Glomerular visceral epithelial cell (primary cell): ENCODE measurements around the gene HEXD.
"Not testable (repeated sequence)": the region's sequence is repeated elsewhere in the genome, so short reads cannot be mapped to it uniquely, and the experiment has no call there.

ENCODE experiments used
- DNase-seq: peaks from one replicate; pipeline ENCODE4 v3.0.0-alpha.2; 2016; ENCODE audit errors: extremely low spot score

The HEXD gene

DNA sequence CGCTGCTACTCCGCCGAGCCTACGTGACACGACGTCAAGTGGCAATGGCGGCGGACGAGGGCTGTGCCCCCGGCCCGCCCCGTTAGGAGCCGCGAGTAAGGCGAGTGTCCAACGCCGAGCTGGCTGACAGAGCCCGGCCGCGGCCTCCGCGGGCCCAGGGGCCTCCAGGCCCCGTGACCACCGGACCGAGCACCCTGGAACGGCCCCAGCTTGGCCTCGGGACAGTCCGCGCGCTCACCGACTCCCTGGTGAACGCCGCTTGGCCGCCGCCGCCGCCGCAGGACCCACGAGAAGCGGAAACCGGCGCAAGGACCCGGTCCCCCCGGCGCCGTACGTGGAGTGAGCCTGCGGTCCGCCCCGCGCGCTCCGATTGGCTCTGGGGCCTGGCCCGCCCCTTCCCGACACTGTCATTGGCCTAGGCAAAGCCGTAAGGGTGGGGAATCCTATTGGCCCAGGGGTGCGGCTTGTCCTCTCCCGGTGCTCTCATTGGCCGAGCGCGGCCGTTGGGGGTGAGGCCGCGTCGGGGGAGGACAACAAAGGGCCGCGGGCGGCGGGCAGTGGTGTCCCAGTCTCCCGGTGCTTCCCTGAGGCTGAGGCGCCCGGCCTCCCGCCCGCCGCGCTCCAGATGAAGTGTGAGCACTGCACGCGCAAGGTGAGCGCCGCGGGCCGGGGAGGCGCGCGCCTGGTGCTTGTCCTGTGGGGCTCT lies 40.2 kb downstream of the HEXD start, which contains the start of gene NARF:
Gene NARF (plus strand): TSS at position 563 of the 706 bp plus-strand sequence. CDS start 63 bp downstream, at position 626.
- DNase-seq: peak; percentile 99

DNA sequence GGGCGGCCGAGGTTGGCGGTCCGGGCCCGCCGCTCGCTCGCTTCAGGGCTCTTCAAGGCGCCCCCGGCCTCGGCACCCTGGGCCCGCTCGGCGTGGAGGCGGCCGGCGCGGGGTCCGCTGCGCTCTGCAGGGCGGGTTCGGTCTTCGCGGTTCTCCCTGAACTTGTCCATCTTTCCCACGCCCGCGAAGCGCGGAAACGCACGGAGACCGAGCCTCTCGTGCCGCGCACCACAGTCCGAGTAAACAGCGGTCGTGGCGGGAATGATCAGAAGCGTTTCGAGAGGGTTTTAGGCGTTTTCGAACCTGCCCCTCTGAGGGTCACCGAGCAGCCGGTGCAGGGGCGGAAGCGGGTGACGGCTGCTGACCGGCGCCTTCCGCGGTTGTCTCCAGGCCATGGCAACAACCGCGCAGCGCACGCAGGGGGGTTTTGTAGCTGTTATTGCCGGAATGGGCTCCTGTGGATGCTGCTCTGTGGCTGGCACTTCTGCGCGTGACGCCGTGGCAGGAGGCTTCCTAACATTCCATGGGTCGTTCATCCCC lies 40.8 kb downstream of the HEXD start:
- peak; percentile 39 for DNase-seq

DNA sequence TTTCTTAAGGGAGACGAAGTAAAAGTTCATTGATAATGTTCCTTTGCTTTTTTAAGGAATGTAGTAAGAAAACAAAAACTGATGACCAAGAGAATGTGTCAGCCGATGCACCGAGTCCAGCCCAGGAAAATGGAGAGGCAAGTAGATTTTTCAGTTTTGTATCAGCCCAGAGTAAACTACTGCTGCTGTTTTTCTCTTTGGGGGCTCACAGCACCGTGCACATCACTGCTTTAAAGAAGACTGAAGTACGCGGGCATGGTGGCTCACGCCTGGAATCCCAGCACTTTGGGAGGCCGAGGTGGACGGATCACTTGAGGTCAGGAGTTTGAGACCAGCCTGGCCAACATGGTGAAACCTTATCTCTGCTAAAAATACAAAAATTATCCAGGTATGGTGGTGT lies 41.8 kb downstream of the HEXD start:
- DNase-seq: not testable (repeated sequence)

DNA sequence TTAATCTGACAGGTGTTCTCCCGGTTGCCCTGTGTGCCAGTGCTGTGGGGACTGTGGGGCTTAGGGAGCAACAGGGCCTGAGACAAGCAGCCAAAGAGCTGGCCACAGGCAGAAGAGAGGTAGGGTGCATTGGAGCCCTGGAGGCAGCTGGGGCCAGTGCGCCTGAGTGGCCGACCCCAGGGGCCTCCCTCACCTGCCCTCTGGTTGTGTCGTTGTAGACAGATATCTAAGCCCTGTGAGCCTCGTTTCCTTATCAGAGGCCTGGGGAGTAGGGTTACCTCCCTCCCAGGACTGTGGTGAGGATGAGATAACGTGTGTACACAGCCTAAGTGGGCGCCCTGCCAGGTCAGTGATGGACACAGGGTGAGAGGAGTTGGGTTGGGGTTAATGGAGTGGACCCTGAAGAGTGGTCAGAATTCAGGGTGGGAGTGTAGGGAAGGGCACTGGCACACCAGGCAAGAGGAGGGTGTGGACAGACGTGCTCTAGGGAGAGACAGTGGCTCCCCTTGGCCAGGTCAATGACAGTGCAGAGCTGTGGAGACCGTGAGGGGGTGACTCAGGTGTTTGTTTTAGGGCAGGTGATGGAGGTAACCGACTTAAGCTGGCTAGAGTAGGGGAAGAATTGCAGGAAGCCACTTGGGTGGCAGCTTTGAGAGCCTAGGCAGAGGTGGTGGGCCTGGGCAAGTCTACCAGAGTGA lies 43.8 kb downstream of the HEXD start:
- no peak for DNase-seq

DNA sequence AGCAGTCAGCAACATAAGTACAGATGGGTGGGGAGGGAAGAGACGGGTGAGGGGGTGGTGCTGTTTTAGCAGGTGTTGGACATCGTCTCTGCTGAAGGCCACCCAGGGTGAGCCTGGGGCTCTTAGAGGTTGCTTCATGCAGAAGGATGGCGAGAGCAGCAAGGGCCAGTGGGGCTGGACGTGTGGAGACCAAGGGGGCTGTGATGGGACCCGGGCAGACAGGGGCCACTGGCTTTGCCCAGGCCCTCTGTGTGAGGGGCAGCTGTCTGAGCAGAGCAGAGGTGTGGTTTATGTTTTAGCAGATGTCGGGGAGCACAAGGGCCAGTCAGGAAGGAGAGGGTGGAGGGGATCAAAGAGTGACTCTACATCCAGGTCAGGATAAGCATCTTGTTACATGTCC lies 45.2 kb downstream of the HEXD start:
- no peak for DNase-seq

DNA sequence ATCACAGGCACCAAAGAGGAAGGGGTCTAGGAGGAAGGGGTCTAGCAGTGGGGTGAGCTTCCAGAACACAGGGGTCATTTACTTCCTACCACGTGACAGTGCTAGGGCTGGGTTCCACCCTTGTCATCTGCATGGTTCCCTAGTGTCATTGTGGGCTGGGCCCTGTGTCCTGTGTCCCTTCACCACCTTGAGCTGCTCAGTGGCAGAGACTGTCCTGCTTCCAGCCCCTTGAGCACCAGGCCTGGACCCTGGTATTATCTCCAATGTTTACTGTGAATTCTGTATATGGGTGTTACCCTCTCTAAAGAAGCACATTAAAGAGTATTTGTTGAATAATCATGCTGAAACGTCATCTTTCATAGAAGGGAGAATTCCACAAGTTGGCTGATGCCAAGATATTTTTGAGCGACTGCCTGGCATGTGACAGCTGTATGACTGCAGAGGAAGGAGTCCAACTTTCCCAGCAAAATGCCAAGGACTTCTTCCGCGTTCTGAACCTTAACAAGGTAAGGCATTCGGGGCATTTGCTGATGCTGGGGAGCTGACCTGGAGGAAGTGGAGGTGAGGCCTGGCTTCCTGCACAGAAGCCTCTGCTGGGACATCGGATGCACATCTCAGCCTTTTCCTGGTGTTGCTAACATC lies 45.9 kb downstream of the HEXD start:
- no peak for DNase-seq

DNA sequence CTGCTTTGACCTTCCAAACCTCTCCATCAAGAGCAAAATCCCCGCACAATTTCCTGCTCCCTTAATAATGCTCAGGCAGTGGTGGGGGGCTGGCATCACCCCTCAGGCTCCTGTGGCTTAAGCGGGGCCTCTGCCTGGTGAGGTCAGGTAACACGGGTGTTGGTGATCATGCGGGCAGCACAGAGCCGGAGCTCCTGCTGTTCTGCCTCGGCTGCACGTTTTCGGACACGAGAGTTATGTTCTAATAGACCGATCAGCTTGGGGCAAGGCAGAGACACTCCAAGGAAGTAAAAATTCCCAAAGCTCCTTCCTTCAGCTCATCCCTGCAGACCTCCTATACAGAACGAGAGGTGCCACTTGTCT lies 46.4 kb downstream of the HEXD start:
- no peak for DNase-seq

DNA sequence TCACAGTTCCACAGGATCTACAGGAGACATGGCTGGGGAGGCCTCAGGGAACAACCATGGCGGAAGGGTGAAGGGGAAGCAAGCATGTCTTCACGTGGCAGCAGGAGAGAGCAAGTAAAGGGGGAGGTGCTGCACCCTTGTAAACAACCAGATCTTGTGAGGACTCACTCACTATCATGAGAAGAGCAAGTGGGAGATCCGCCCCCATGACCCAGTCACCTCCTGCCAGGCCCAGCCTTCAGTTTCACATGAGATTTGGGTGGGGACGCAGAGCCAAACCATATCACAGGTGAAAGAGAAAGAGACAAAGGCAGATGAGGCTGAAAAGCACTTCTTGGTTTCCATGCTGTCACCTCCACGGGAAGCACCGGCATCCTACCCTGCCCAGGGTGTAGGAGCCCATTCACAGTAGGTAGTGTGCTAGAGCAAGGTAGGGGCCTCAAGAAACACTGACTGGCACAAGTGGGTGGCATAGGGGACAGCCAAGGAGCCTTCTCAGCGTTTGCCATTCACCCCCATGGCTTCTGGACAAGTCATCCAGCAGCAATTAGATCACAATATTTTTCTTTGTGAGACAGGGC lies 47.0 kb downstream of the HEXD start:
- DNase-seq: no peak

DNA sequence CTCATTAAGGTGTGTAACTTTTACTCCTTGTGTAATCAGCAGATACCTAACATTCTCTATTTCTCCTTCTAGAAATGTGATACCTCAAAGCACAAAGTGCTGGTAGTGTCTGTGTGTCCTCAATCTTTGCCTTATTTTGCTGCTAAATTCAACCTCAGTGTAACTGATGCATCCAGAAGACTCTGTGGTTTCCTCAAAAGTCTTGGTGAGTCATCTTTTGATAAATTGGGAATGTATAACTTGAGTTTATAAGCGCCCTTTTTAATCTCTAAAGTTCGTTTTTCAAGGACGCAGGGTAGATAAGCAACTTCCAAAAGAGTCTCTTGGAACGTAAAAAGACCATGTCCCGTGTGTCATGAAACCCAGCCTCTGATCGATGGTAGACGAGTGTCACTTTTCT lies 50.5 kb downstream of the HEXD start:
- no peak for DNase-seq

DNA sequence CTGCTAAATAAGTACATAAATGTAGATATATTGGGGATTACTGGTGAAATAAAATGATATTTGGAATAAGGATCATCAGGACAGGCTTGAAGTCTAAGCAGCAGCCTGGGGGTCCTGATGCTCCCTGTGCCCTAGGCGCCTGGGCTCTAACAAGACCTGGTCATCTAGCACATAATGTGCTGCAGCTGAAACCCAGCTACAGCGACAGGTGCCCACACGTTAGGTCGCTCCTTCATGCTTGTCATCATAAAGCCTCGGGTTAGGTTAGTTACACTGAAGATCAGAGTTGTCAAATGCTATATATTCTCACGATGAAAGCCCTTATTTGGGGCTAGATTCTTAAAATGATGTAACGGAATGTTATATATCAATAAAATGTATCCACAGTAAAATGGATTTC lies 51.9 kb downstream of the HEXD start:
- DNase-seq: no peak

DNA sequence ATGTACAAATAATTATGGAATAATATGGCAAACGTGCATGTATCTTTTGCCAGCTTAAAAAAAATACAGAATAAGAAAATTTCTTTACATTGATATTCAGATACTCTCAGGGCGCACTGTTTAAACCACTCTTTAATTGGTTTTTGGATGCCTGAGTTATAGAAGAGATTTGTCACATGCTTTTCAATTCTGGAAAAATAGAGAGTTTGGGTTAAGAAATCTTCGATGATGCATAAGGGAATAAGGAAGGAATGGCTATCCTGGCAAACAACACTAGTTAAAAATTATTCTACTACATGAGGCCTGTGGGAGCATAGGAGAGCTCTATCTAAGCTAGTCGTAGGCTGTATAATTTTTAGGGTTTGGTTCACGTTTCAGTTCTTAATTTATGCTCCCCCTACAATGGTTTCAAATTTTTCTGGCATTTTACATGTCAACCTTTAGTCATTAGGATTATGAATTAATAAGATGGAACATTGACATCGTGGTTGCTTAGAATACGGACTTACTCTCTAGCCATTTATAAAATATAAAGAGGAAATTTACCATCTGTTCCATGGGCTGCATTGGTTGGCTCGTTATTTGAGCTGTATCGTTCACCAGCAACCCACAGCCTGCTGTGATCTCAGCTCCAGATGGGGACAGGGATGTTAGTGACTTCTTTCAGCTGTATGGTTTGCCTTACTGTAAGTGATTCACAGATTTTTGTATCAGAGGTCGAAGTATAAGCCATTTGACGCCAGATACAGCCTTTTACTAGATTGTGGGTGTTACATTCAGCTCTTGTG lies 56.3 kb downstream of the HEXD start:
- no peak for DNase-seq

DNA sequence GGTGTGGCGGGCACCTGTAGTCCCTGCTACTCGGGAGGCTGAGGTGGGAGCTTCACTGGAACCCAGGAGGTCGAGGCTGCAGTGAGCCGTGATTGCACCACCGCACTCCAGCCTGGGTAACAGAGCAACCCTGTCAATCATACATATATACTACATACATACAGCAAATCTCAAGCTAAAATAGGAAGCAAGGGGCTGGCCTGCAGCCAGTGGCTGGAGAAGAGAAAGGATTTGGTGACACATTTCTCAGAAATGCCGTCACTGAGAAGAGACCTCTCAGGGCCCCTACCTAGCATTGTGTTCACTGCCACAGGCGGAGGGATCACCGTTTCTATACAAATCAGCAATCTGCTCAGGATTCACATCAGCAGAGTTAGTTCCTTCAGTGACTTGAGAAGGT lies 57.3 kb downstream of the HEXD start:
- DNase-seq: no peak

DNA sequence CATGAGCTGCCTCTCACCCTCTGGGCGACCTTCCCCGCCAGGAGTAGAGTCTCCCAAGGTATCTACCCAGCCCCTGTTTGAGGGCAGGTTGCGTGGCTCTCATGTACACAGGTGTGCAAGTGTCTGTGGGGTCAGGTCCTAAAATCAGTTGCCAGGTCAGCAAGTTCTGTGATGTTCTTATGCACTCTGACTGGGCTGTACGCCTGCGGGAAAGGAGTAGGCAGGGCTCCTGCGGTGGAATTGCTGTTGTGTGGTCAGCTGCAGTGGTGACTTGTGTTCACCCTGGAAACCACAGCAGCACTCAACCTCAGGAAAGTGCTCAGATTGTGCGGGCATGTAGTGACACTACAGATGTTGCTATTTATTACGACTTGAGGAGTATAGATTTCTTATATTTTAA lies 59.8 kb downstream of the HEXD start:
- DNase-seq: no peak

DNA sequence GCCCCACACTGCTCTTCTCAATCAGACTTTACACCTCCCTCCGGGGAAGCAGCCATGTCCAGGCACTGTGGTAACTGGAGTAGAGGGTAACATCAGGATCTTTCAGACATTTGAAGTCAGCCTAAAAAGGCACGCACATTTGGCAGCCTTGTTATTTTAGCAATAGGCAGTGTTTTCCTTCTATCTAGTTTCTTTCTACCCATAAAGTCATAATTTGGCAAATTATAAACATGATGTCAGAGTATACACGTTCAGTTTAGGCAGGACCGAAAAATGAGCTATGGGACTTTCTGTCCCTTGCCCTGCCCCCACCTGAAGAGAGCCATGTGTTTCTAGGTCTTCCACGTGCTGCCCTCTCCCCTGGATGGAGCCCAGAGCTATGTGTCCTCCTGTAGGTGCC lies 61.5 kb downstream of the HEXD start:
- DNase-seq: no peak

DNA sequence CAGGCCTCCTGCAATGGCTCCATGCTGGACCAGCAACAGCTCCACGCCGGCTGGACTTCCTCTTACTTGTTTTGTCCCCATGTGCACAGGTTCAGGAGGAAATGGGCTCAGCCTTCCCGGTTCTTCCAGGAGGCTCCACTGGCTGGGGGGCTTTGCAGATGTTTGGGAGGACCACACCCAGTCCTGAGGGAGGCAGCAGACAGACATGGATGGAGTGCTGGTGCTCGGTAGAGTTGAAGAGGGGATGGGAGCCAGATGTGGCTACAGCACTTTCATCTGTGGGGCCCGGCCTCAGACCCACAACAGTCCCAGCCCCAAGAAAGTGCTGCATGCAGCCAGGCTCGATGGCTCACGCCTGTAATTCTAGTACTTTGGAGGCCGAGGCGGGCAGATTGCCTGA lies 62.2 kb downstream of the HEXD start:
- no peak for DNase-seq

DNA sequence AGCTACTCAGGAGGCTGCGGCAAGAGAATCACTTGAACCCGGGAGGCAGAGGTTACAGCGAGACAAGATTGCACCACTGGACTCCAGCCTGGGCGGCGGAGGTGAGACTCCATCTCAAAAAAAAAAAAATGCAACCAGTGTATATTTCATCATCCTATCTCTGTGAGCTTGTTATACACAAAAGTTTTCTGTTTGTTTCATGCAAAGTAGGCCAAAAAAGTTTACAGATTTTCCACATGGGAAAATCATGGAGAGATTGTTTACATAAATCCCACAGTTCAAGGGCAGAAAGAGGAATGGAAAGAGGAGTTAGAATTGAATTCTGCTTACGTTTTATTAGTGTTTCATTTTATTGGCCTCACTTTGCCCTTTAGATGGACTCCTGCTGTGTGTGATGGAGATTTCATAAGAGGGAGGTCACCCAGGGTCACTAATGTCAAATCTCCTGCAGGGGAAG lies 65.1 kb downstream of the HEXD start:
- no peak for DNase-seq

DNA sequence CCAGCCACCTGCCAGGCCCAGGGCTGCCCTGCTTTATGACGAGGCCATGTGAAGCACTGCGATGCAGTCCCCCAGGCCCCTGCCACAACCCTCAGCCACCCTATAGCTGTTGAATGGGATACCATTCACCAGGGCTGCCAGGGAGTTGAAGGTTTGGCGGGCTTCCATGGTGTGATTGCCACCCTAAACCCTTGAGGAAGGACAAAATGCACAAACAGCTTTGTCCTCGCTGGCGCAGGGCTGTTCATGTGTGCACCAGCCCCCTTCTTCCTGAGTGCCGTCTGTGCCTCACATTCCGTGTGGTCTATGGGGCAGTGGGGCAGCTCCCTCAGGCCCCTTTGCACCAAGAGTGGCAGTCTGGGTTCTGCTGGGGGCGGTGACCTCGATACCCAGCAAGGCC lies 65.7 kb downstream of the HEXD start:
- DNase-seq: no peak

DNA sequence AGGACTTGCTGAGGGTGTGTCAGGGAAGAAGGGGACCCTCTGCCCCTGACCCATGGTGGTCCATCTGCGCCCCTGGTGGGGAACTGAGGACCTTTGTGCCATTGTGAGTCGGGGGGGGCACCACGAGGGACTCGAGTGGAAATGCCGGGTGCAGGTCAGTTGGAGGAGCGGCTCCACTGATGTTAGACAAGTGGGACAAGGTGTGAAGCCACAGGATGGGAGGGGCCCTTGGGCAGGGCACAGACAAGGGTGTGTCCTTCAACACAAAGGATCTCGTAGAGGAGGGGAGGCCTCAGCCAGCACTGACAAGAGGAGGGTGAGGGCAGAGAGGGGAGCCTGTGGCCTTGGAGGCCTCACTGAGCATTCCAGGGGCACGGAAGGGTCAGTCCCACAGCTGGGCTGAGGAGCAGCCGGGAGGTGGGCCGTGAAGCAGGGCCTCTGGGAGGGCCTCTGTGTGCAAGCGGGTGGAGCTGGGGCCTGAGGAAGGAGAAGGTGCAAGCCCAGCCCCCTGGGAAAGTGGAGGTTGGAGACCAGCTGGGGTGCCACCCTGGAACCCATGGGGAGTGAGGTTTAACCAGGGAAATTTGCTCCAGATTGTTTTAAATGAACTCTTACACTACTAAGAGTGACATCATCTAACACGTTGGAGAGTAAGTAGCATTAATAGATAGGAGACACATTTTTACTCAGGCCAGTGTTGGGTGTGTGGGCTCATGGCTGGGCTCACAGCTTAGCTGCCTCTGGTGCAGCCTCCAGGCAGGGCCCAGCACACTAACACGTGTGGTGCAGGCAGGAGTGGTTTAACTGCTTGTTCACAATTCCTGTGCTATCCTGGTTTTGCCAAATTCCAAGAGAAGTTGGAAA lies 68.3 kb downstream of the HEXD start:
- DNase-seq: no peak

DNA sequence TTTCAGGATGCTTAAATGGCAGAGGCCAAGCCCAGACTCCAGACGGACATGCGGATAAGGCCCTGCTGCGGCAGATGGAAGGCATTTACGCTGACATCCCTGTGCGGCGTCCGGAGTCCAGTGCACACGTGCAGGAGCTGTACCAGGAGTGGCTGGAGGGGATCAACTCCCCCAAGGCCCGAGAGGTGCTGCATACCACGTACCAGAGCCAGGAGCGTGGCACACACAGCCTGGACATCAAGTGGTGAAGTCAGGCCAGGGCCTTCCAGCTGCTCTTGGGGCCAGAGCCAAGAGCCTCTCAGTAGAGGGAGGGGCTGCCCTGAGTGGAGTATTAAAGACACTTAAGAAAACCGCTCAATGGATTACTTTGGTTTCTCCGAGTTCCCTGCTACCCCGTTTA lies 69.8 kb downstream of the HEXD start:
- no peak for DNase-seq

DNA sequence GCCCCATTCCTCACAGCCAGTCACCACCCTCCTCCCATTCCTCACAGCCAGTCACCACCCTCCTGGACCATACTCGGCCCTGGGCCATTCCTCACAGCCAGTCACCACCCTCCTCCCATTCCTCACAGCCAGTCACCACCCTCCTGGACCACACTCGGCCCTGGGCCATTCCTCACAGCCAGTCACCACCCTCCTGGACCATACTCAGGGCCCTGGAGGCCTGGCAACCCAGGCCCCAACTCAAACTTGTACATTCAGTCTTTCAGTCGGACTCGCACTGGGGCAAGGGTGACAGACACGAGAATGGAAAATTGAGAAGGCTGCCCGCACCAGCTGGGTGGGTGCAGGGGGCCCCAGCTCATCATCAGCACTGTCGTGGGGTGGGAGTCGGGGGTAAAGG lies 71.0 kb downstream of the HEXD start:
- DNase-seq: no peak
